HEK293 (cell line): ENCODE measurements around the gene DNAJB1.

Experiments used
- CTCF ChIA-PET: fragments of 350-600 bp; formaldehyde crosslinking; extraction: SDS; loops from one replicate; lab custom pipeline; 2021; ENCODE audit warnings: antibody characterized with exemption; lab: Yijun Ruan, JAX
- POLR2A ChIA-PET: fragments of 300-600 bp; formaldehyde crosslinking; extraction: SDS; loops from one replicate; lab custom pipeline; 2020; ENCODE audit warnings: antibody characterized with exemption, inconsistent platforms; lab: Yijun Ruan, JAX
- H3K27ac ChIP-seq: fragments of 200-500 bp; sonication (Bioruptor generic); 2 replicates; pipeline ENCODE4 v1.5.1; 2014; ENCODE audit warnings: low read depth, low read length, control low read depth, inconsistent platforms; ENCODE audit errors: extremely low read depth
- H3K36me3 ChIP-seq, 2 experiments: fragments of 200-500 bp in 1 of 2; sonication (Bioruptor generic) in 1 of 2; 1 replicate in 1 of 2; 2 replicates in 1 of 2; pipeline ENCODE4 v1.5.1; 2014 to 2017; ENCODE audit warnings: inconsistent platforms in 2 of 2, low read length in 2 of 2; ENCODE audit not compliant: control insufficient read depth in 2 of 2, insufficient read depth in 1 of 2
- H3K4me1 ChIP-seq: fragments of 200-500 bp; sonication (Bioruptor generic); 2 replicates; pipeline ENCODE4 v1.5.1; 2014; ENCODE audit warnings: mild to moderate bottlenecking, low read length, inconsistent platforms; ENCODE audit not compliant: control insufficient read depth, insufficient read depth
- H3K4me3 ChIP-seq: 2 replicates; pipeline ENCODE4 v1.5.1; 2011; ENCODE audit warnings: low read depth, mild to moderate bottlenecking, control low read depth, low read length, moderate library complexity
- H3K9me3 ChIP-seq: fragments of 200-500 bp; sonication (Bioruptor generic); 2 replicates; pipeline ENCODE4 v1.5.1; 2014; ENCODE audit warnings: low read depth, low read length, inconsistent platforms; ENCODE audit not compliant: control insufficient read depth, insufficient read depth
- GLI2 ChIP-seq: fragments of 450-650 bp; formaldehyde crosslinking; IDR thresholded peaks from 2 replicates; pipeline ENCODE4; 2017; ENCODE audit warnings: missing biosample characterization, missing genetic modification characterization, low read depth, borderline replicate concordance
- KLF9 ChIP-seq: fragments of 450-650 bp; formaldehyde crosslinking; IDR thresholded peaks from 2 replicates; pipeline ENCODE4 v1.5.1; 2016; ENCODE audit warnings: missing biosample characterization, missing genetic modification characterization, low read depth
- PATZ1 ChIP-seq: fragments of 450-650 bp; formaldehyde crosslinking; IDR thresholded peaks from 2 replicates; pipeline ENCODE4 v1.5.1; 2016; ENCODE audit warnings: missing biosample characterization, missing genetic modification characterization
- PRDM1 ChIP-seq: fragments of 450-650 bp; formaldehyde crosslinking; IDR thresholded peaks from 2 replicates; pipeline ENCODE4; 2016; ENCODE audit warnings: missing biosample characterization, missing genetic modification characterization
- PRDM2 ChIP-seq: fragments of 450-650 bp; formaldehyde crosslinking; IDR thresholded peaks from 2 replicates; pipeline ENCODE4 v1.5.1; 2016; ENCODE audit warnings: missing biosample characterization, missing genetic modification characterization, borderline replicate concordance
- RBAK ChIP-seq: fragments of 450-650 bp; formaldehyde crosslinking; IDR thresholded peaks from 2 replicates; pipeline ENCODE4 v1.5.1; 2016; ENCODE audit warnings: missing biosample characterization, missing genetic modification characterization
- SP3 ChIP-seq: fragments of 450-650 bp; formaldehyde crosslinking; IDR thresholded peaks from 2 replicates; pipeline ENCODE4 v1.5.1; 2016; ENCODE audit warnings: missing biosample characterization, missing genetic modification characterization
- SP7 ChIP-seq: fragments of 450-650 bp; formaldehyde crosslinking; IDR thresholded peaks from 2 replicates; pipeline ENCODE4 v1.5.1; 2016; ENCODE audit warnings: missing biosample characterization, missing genetic modification characterization
- ZFP3 ChIP-seq: fragments of 450-650 bp; formaldehyde crosslinking; IDR thresholded peaks from 2 replicates; pipeline ENCODE4 v1.5.1; 2016; ENCODE audit warnings: low read depth, missing biosample characterization, missing genetic modification characterization
- ZNF114 ChIP-seq: fragments of 450-650 bp; formaldehyde crosslinking; IDR thresholded peaks from 2 replicates; pipeline ENCODE4 v1.5.0; 2017; ENCODE audit warnings: missing biosample characterization, missing genetic modification characterization
- ZNF138 ChIP-seq: fragments of 450-650 bp; formaldehyde crosslinking; IDR thresholded peaks from 2 replicates; pipeline ENCODE4 v1.5.1; 2016; ENCODE audit warnings: missing biosample characterization, missing genetic modification characterization, borderline replicate concordance
- ZNF174 ChIP-seq: fragments of 450-650 bp; formaldehyde crosslinking; IDR thresholded peaks from 2 replicates; pipeline ENCODE4 v1.5.0; 2017; ENCODE audit warnings: missing biosample characterization, mild to moderate bottlenecking, missing genetic modification characterization
- ZNF341 ChIP-seq: fragments of 450-650 bp; formaldehyde crosslinking; IDR thresholded peaks from 2 replicates; pipeline ENCODE4; 2016; ENCODE audit warnings: low read depth, missing biosample characterization, missing genetic modification characterization
- ZNF404 ChIP-seq: fragments of 450-650 bp; formaldehyde crosslinking; IDR thresholded peaks from 2 replicates; pipeline ENCODE4 v1.5.1; 2017; ENCODE audit warnings: missing biosample characterization, missing genetic modification characterization
- ZNF654 ChIP-seq: fragments of 450-650 bp; formaldehyde crosslinking; IDR thresholded peaks from 2 replicates; pipeline ENCODE4 v1.5.1; 2016; ENCODE audit warnings: low read depth, missing biosample characterization, missing genetic modification characterization
- ZNF692 ChIP-seq: fragments of 450-650 bp; formaldehyde crosslinking; IDR thresholded peaks from 2 replicates; pipeline ENCODE4 v1.5.1; 2016; ENCODE audit warnings: missing biosample characterization, missing genetic modification characterization
- ZNF76 ChIP-seq: fragments of 450-650 bp; formaldehyde crosslinking; IDR thresholded peaks from 2 replicates; pipeline ENCODE4; 2016; ENCODE audit warnings: low read depth, missing biosample characterization, missing genetic modification characterization, borderline replicate concordance
- TF ChIP-seq, protein P1 (sequence below): fragments of 450-650 bp; formaldehyde crosslinking; IDR thresholded peaks from 2 replicates; pipeline ENCODE4 v1.5.1; 2017; ENCODE audit warnings: missing biosample characterization, missing genetic modification characterization
- TF ChIP-seq, protein P2 (sequence below): fragments of 450-650 bp; formaldehyde crosslinking; IDR thresholded peaks from 2 replicates; pipeline ENCODE4 v1.5.1; 2017; ENCODE audit warnings: missing biosample characterization, missing genetic modification characterization

The DNAJB1 gene

GRCh38 chr19:14540741-14541525 lies 22.7 kb upstream of the DNAJB1 start (continued):
- TF ChIP-seq, protein P1, sequence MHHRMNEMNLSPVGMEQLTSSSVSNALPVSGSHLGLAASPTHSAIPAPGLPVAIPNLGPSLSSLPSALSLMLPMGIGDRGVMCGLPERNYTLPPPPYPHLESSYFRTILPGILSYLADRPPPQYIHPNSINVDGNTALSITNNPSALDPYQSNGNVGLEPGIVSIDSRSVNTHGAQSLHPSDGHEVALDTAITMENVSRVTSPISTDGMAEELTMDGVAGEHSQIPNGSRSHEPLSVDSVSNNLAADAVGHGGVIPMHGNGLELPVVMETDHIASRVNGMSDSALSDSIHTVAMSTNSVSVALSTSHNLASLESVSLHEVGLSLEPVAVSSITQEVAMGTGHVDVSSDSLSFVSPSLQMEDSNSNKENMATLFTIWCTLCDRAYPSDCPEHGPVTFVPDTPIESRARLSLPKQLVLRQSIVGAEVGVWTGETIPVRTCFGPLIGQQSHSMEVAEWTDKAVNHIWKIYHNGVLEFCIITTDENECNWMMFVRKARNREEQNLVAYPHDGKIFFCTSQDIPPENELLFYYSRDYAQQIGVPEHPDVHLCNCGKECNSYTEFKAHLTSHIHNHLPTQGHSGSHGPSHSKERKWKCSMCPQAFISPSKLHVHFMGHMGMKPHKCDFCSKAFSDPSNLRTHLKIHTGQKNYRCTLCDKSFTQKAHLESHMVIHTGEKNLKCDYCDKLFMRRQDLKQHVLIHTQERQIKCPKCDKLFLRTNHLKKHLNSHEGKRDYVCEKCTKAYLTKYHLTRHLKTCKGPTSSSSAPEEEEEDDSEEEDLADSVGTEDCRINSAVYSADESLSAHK, result no peak
- TF ChIP-seq ZFP3, result no peak

- Histone ChIP-seq H3K27ac (no peak overlapping the region), H3K4me3 (no peak overlapping the region)
- TF ChIP-seq SP7 (tag by site-specific recombination), result peak; percentile 23; the same call in 1 of the 2 replicates
- no peak for TF ChIP-seq ZNF138
- TF ChIP-seq ZNF692 (tag by site-specific recombination), result no peak
- TF ChIP-seq PRDM1 (tag by site-specific recombination), result peak; percentile 37; the same call in 1 of the 2 replicates
- no peak for TF ChIP-seq PRDM2
- 0 out of 2 replicates have a peak, but pooled peaks have one; percentile 28 for TF ChIP-seq PATZ1 (tag by site-specific recombination)
- TF ChIP-seq, protein P2, sequence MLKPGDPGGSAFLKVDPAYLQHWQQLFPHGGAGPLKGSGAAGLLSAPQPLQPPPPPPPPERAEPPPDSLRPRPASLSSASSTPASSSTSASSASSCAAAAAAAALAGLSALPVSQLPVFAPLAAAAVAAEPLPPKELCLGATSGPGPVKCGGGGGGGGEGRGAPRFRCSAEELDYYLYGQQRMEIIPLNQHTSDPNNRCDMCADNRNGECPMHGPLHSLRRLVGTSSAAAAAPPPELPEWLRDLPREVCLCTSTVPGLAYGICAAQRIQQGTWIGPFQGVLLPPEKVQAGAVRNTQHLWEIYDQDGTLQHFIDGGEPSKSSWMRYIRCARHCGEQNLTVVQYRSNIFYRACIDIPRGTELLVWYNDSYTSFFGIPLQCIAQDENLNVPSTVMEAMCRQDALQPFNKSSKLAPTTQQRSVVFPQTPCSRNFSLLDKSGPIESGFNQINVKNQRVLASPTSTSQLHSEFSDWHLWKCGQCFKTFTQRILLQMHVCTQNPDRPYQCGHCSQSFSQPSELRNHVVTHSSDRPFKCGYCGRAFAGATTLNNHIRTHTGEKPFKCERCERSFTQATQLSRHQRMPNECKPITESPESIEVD (tag by site-specific recombination), result no peak
- TF ChIP-seq KLF9 (tag by site-specific recombination), result peak; percentile 62; the same call in 1 of the 2 replicates
- no peak for TF ChIP-seq ZNF404 (tag by site-specific recombination)
- TF ChIP-seq GLI2 (tag by site-specific recombination), result no peak
- TF ChIP-seq ZNF174, result no peak
- peak; percentile 65 for TF ChIP-seq ZNF341 (tag by site-specific recombination)
- TF ChIP-seq ZNF114, result no peak
- TF ChIP-seq ZNF654 (tag by site-specific recombination), result no peak
- TF ChIP-seq ZNF76 (tag by site-specific recombination), result no peak
- TF ChIP-seq RBAK (tag by site-specific recombination), result no peak
- TF ChIP-seq SP3 (tag by site-specific recombination), result peak; percentile 54
Observed at GRCh38 chr19:14536926-14537692, 18.9 kb upstream of the DNAJB1 start.

More at GRCh38 chr19:14536926-14537692, 18.9 kb upstream of the DNAJB1 start:
- ChIA-PET POLR2A (interaction anchor here (0.5 to 0.6 kb wide), 2 partner anchors 27 to 47 kb away, joined by 4 to 7 read pairs; no protein-coding TSS in a partner anchor), CTCF (no interaction called here)
- H3K36me3 ChIP-seq, result peaks cover 3 to 9% of the 10 kb centered on the region in 2 experiments; a peak in 2 of 3 replicates
- H3K4me1 ChIP-seq, result no peaks in the 10 kb centered on the region
- H3K9me3 ChIP-seq, result no peaks in the 10 kb centered on the region
